ENCODE results near the gene ELF4.

Gene ELF4

GRCh38 chrX:130110379-130111219 is at the start of gene ELF4:
Gene ELF4, minus strand, starts transcription at chrX:130110497. Its CDS starts 29,167 bp downstream, at chrX:130081330.
- Mint-ChIP-seq H3K4me3 (peak within 1 kb of the TSS; percentile 84 to 85 (median 85)), H3K4me1 (peaks cover 18% of the 10 kb centered on the region), H3K27ac (peak within 1 kb of the TSS; percentile 51 to 84 (median 58)), H3K36me3 (ENCODE audit: low read depth) (no peaks in the 10 kb centered on the region), H3K9me3 (peaks cover 7% of the 10 kb centered on the region), H3K27me3 (ENCODE audit: low read depth) (peaks cover 44% of the 10 kb centered on the region)
- no peak for TF ChIP-seq CTCF (IDR thresholded peaks at IDR 0.05; ENCODE audit: unreplicated experiment in 3 of 3)

GRCh38 chrX:130159776-130160175 is 49.5 kb upstream of the ELF4 start:
- Mint-ChIP-seq H3K27ac (no peak overlapping the region), H3K27me3 (ENCODE audit: low read depth) (no peaks in the 10 kb centered on the region), H3K36me3 (ENCODE audit: low read depth) (peaks cover 5% of the 10 kb centered on the region), H3K4me3 (no peak overlapping the region), H3K9me3 (no peaks in the 10 kb centered on the region), H3K4me1 (peaks cover 14% of the 10 kb centered on the region)
- no peak for TF ChIP-seq CTCF (IDR thresholded peaks at IDR 0.05; ENCODE audit: unreplicated experiment in 3 of 3)

- no peaks in the 10 kb centered on the region for H3K9me3 Mint-ChIP-seq
- H3K4me1 Mint-ChIP-seq = peaks cover 9% of the 10 kb centered on the region
- peaks cover 8% of the 10 kb centered on the region for H3K36me3 Mint-ChIP-seq (ENCODE audit: low read depth)
- no peak overlapping the region for H3K27ac Mint-ChIP-seq
- H3K27me3 Mint-ChIP-seq (ENCODE audit: low read depth) = no peaks in the 10 kb centered on the region
- H3K4me3 Mint-ChIP-seq = no peak overlapping the region
- TF ChIP-seq CTCF (IDR thresholded peaks at IDR 0.05; ENCODE audit: unreplicated experiment in 3 of 3) = no peak
Measured at GRCh38 chrX:130158311-130158710, 48.0 kb upstream of the ELF4 start.

- no peak for TF ChIP-seq CTCF (IDR thresholded peaks at IDR 0.05; ENCODE audit: unreplicated experiment in 3 of 3)
- H3K36me3 Mint-ChIP-seq (ENCODE audit: low read depth) = peaks cover 6% of the 10 kb centered on the region
- H3K9me3 Mint-ChIP-seq = no peaks in the 10 kb centered on the region
- H3K4me1 Mint-ChIP-seq = no peaks in the 10 kb centered on the region
- H3K27me3 Mint-ChIP-seq (ENCODE audit: low read depth) = no peaks in the 10 kb centered on the region
- no peak overlapping the region for H3K27ac Mint-ChIP-seq
- no peak overlapping the region for H3K4me3 Mint-ChIP-seq
Measured at GRCh38 chrX:130155564-130155963, 45.3 kb upstream of the ELF4 start.

- Mint-ChIP-seq H3K27me3 (ENCODE audit: low read depth) (no peaks in the 10 kb centered on the region), H3K36me3 (ENCODE audit: low read depth) (peaks cover 54% of the 10 kb centered on the region), H3K9me3 (peaks cover 15% of the 10 kb centered on the region), H3K4me3 (no peak overlapping the region), H3K27ac (no peak overlapping the region), H3K4me1 (no peaks in the 10 kb centered on the region)
- no peak for TF ChIP-seq CTCF (IDR thresholded peaks at IDR 0.05; ENCODE audit: unreplicated experiment in 3 of 3)
Measured at GRCh38 chrX:130147631-130148030, 37.3 kb upstream of the ELF4 start.

- no peak for TF ChIP-seq CTCF (IDR thresholded peaks at IDR 0.05; ENCODE audit: unreplicated experiment in 3 of 3)
- Mint-ChIP-seq H3K27me3 (ENCODE audit: low read depth) (no peaks in the 10 kb centered on the region), H3K36me3 (ENCODE audit: low read depth) (peaks cover 57% of the 10 kb centered on the region), H3K4me3 (no peak overlapping the region), H3K9me3 (peaks cover 15% of the 10 kb centered on the region), H3K27ac (no peak overlapping the region), H3K4me1 (no peaks in the 10 kb centered on the region)
Measured at GRCh38 chrX:130145123-130145522, 34.8 kb upstream of the ELF4 start.
